Heart right ventricle (tissue), 16 donors: ENCODE results near the gene IGSF9B. TPM values are rescaled to one million over a fixed set of nuclear protein-coding genes. Genes with fewer than 3 reads are reported as not detected.

Experiments
- ATAC-seq, 8 donors: fragments of 200-7000 bp; cut with Tn5 transposase; one replicate each; pipeline ENCODE4 v1.9.1; 2020; ENCODE audit warnings: mild to moderate bottlenecking in 8 of 8, moderate library complexity in 8 of 8, moderate number of reproducible peaks in 1 of 8
- DNase-seq, 2 donors: peaks; one replicate each; pipeline ENCODE4 v3.0.0-alpha.2; 2020
- H3K27ac ChIP-seq, 10 donors: fragments of 200-600 bp; sonication (generic) in 2 of 10; one replicate each; pipeline versions ENCODE4 v1.5.0 to v1.8.0; 2020 to 2022; ENCODE audit warnings: mild to moderate bottlenecking in 3 of 10
- H3K27me3 ChIP-seq, 7 donors: fragments of 200-600 bp; one replicate each; pipeline ENCODE4 v1.8.0; 2021 to 2022; ENCODE audit warnings: mild to moderate bottlenecking in 2 of 7
- H3K36me3 ChIP-seq, 9 donors: fragments of 200-600 bp; sonication (generic) in 1 of 9; one replicate each; pipeline versions ENCODE4 v1.5.0 to v1.8.0; 2020 to 2022; ENCODE audit warnings: mild to moderate bottlenecking in 2 of 9
- H3K4me1 ChIP-seq, 9 donors: fragments of 200-600 bp; sonication (generic) in 1 of 9; one replicate each; pipeline versions ENCODE4 v1.5.0 to v1.8.0; 2020 to 2022; ENCODE audit warnings: mild to moderate bottlenecking in 4 of 9
- H3K4me3 ChIP-seq, 10 donors: fragments of 200-600 bp; sonication (generic) in 2 of 10; one replicate each; pipeline versions ENCODE4 v1.5.0 to v1.8.0; 2020 to 2022; ENCODE audit warnings: mild to moderate bottlenecking in 7 of 10, moderate library complexity in 2 of 10
- H3K9me3 ChIP-seq, 11 donors: fragments of 200-600 bp in 10 of 11; sonication (generic) in 2 of 11; one replicate each; pipeline versions ENCODE4 v1.5.0 to v1.8.0; 2013 to 2022; ENCODE audit warnings: mild to moderate bottlenecking in 2 of 11, control low read depth in 1 of 11, moderate library complexity in 1 of 11
- WGBS, 2 donors: extraction: QIAGEN DNeasy Blood & Tissue Kit; methylation state at CpG; one replicate each; pipeline ENCODE4 v1.1.7; 2013; ENCODE audit warnings: inconsistent platforms in 1 of 2; 5-methylcytosine and 5-hydroxymethylcytosine counted together
- intact Hi-C, 10 donors: fragments of 100-400 bp; cut with DNase I; formaldehyde crosslinking; loops; one replicate each; pipeline versions ENCODE4 v1.11.1 to v1.14.2; 2022
- polyA plus RNA-seq, 2 donors: library from polyadenylated mRNA; stranded (reverse); fragments of 200-250 nt; gene quantifications; one replicate each; pipeline ENCODE4 v1.2.3, GENCODE V29; 2013
- total RNA-seq, 10 donors: library from RNA; stranded (reverse); fragmentation: NEBNext Ultra II Directional in 3 of 10; extraction: Animal tissue kit (Norgen Biotek cat#: 25700) in 3 of 10; gene quantifications; one replicate each; pipeline versions ENCODE4 v1.2.1 to v1.2.4, GENCODE V29; 2021 to 2023
- TF ChIP-seq, protein P1 (sequence below), 9 donors: fragments of 200-600 bp; sonication (generic) in 2 of 9; IDR thresholded peaks; one replicate each; pipeline versions ENCODE4 v1.5.0 to v1.8.0; 2021 to 2022; ENCODE audit warnings: antibody characterized with exemption in 9 of 9, mild to moderate bottlenecking in 5 of 9, moderate library complexity in 1 of 9
- donor health status: Arrhythmogenic right ventricular cardiomyopathy.
- donor health status: ischemic (EF 13 %, LVEDD 7.1; RV severe dilation, severe dysfunction).
- donor health status: healthy with polysubstance abuse.
- donor health status: DM: no; HTN: yes; CAD: no.
- donor health status: DM: no; HTN: no; CAD: no.
- donor health status: ischemic (EF 25% LVEDD 6.9; RV normal size, moderate dysfunction).
- donor health status: ischemic (EF 25% LVEDD 5.7; RV mildly dilated, moderate dysfunction).
- donor health status: healthy.
- donor health status: DM: yes; HTN: yes; CAD: no.
- donor health status: Ischemic cardiomyopathy.
- donor health status: ischemic (EF 35%, LVEDD 5.7; RV mildly dilated, moderate dysfunction).
- donor health status: nonischemic (EF 11% LVEDD 7.7; RV severe dilation, severe dysfunction).
- donor health status: DM: yes; HTN: yes; CAD: no.
- donor health status: PGD.
- donor health status: ischemic (EF 29% LVEDD 5.4; RV normal size, mild dysfunction).
- donor health status: nonischemic (EF 23%, LVEDD 6.1; RV moderate dilation, normal function).

The IGSF9B gene
- total and polyA plus RNA-seq, 12 donors: 6.7 to 72.3 (median 49.6) TPM

DNA sequence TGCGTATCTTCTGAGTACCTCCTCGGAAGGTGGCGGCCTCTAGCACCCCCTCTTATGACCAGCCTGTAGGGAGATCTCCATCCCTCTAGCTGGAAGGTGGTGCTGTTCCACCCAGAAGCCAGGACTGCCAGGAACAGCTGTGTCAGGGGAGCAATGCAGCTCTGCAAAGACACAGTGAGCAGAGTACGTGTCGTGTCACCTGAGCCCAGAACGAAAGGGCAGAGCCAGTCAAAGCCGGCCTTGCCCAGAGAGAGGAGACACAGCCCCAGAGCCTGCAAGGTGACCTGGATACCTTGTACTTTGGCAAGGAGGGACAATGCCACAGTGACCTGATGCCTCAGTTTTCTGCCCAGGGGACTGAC lies 18.7 kb upstream of the IGSF9B start:
- no peak overlapping the region for H3K27ac ChIP-seq
- H3K9me3 ChIP-seq: no peaks in the 10 kb centered on the region
- ATAC-seq (no peak), DNase-seq (no peak)
- H3K4me1 ChIP-seq: peaks cover 0 to 5% (median 0%) of the 10 kb centered on the region in 9 donors
- WGBS, 2 donors: 77 to 82% methylated on average over 7 of the region's 7 CpGs
- peaks cover 0 to 14% (median 0%) of the 10 kb centered on the region in 7 donors for H3K27me3 ChIP-seq
- intact Hi-C loops: no loop called here
- TF ChIP-seq, protein P1, sequence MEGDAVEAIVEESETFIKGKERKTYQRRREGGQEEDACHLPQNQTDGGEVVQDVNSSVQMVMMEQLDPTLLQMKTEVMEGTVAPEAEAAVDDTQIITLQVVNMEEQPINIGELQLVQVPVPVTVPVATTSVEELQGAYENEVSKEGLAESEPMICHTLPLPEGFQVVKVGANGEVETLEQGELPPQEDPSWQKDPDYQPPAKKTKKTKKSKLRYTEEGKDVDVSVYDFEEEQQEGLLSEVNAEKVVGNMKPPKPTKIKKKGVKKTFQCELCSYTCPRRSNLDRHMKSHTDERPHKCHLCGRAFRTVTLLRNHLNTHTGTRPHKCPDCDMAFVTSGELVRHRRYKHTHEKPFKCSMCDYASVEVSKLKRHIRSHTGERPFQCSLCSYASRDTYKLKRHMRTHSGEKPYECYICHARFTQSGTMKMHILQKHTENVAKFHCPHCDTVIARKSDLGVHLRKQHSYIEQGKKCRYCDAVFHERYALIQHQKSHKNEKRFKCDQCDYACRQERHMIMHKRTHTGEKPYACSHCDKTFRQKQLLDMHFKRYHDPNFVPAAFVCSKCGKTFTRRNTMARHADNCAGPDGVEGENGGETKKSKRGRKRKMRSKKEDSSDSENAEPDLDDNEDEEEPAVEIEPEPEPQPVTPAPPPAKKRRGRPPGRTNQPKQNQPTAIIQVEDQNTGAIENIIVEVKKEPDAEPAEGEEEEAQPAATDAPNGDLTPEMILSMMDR (IDR thresholded peaks at IDR 0.05): no peak
- no peak overlapping the region for H3K4me3 ChIP-seq
- H3K36me3 ChIP-seq: no peaks in the 10 kb centered on the region

- DNase-seq: no peak
- Histone ChIP-seq H3K4me3 (no peak overlapping the region), H3K9me3 (no peaks in the 10 kb centered on the region), H3K27me3 (peaks cover 0 to 15% (median 0%) of the 10 kb centered on the region in 7 donors), H3K4me1 (no peaks in the 10 kb centered on the region), H3K36me3 (no peaks in the 10 kb centered on the region), H3K27ac (no peak overlapping the region)
- WGBS, 2 donors: 81 to 85% methylated on average over 14 of the region's 14 CpGs
- ATAC-seq: no peak
- intact Hi-C loops: no loop called here
- TF ChIP-seq, protein P1 (IDR thresholded peaks at IDR 0.05): no peak
Measured at GRCh38 chr11:133974836-133975487, 18.2 kb upstream of the IGSF9B start.

- no peaks in the 10 kb centered on the region for H3K36me3 ChIP-seq
- no peak overlapping the region for H3K4me3 ChIP-seq
- intact Hi-C loops: no loop called here
- peaks cover 0 to 11% (median 4%) of the 10 kb centered on the region in 9 donors for H3K4me1 ChIP-seq
- H3K27ac ChIP-seq: no peak overlapping the region
- DNase-seq (no peak), ATAC-seq (no peak)
- no peaks in the 10 kb centered on the region for H3K9me3 ChIP-seq
- TF ChIP-seq, protein P1 (IDR thresholded peaks at IDR 0.05): no peak
- WGBS, 2 donors: 70 to 73% methylated on average over 11 of the region's 11 CpGs
- H3K27me3 ChIP-seq: peaks cover 0 to 37% (median 7%) of the 10 kb centered on the region in 7 donors
Measured at GRCh38 chr11:133971881-133972280, 15.1 kb upstream of the IGSF9B start.

DNA sequence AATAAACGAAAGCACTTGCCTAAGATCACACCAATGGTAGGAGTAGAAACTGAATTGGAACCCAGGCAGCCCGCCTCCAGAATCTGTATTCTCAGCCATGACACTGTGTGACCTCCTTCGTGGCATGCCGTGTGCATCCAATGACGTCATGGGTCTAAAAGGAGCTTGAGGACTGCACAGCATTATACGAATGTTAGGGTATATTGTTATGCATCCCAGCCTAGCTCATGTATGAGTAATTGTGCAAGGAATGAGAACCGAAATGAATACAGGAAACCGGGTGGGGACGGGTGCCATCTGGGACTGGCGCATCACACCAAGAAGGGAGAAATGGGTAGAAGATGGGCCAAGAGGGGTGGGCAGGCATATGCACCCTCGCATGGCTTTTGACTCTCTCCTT lies 12.3 kb upstream of the IGSF9B start:
- no peak for ATAC-seq
- TF ChIP-seq, protein P1 (IDR thresholded peaks at IDR 0.05): no peak
- peaks cover 0 to 11% (median 4%) of the 10 kb centered on the region in 9 donors for H3K4me1 ChIP-seq
- peaks cover 0 to 23% (median 6%) of the 10 kb centered on the region in 7 donors for H3K27me3 ChIP-seq
- no peaks in the 10 kb centered on the region for H3K36me3 ChIP-seq
- intact Hi-C loops: loop anchor here in 4 of 10 donors (5.0 to 10.0 kb wide), 4 partner anchors 68 to 166 kb away; no protein-coding TSS in a partner anchor
- no peak overlapping the region for H3K27ac ChIP-seq
- H3K9me3 ChIP-seq: no peaks in the 10 kb centered on the region
- no peak overlapping the region for H3K4me3 ChIP-seq
- DNase-seq: no peak
- 76 to 81% methylated on average over 11 of the region's 11 CpGs for WGBS, 2 donors
